ENCODE measurements around the gene FAM98C.

Gene FAM98C

GRCh38 chr19:38381138-38381537 is 21.8 kb upstream of the FAM98C start:
- no peak for DNase-seq

DNA sequence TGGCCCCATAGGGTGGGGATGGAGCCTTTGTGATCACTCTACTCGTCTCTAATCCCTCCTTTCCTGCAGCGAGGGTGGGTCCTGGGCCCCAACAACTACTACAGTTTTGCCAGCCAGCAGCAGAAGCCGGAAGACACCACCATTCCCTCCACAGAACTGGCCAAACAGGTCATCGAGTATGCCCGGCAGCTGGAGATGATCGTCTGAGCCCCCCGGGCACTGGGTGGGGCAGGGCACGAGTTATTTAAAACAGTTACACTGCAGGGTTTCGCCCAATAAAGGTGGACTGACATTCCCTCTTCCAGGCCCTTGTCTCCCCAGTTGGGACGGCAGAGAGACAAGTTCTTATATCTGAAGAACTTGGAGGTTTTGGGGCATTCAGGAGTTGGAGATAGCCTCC is 19.7 kb upstream of the FAM98C start:
- no peak for DNase-seq

DNA sequence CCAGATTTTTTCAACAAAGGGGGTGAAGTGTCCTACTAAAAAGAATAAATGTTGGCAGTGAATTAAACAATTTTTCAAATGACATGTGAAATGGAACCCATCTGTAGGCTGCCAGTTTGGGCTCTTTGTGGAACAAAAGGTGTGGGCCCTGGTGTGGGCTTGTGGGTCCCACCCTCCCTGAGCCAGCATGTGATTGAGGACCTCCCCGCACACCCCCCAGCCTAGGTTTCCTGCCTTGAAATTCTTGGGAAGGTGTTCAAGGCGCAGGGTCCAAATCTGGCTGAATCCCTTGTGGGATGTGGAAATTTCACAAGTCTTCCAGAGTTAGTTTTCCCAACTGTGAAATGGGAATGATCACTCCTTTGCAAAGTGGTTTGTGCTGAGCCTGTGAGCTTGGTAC is 19.1 kb upstream of the FAM98C start:
- no peak for DNase-seq

- no peak for DNase-seq
Observed at GRCh38 chr19:38384209-38385027, 18.5 kb upstream of the FAM98C start.

GRCh38 chr19:38385057-38385803 is 17.7 kb upstream of the FAM98C start:
- DNase-seq = no peak

DNA sequence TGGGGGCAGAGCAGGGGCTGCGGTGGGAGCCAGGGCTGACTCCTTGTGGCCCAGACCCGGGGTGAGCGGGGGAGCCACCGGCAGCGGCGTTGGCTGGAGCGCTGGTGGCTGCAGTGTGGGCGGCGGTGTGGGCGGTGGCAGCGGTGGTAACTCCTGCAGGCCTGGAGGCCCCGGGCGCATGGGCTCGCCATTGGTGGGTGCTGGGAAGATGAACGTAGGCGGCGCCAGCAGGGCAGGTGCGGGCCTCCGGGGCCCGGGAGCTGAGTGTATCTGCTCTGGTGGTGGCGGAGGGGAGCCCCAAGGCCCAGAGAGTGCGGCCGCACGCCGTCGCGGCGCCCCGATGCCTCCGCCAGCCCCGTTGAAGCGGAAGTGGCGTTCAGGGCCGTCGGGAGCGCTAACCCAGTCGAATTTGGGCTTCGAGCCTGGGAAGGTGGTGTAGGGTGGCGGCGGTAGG is 17.1 kb upstream of the FAM98C start:
- DNase-seq = no peak

DNA sequence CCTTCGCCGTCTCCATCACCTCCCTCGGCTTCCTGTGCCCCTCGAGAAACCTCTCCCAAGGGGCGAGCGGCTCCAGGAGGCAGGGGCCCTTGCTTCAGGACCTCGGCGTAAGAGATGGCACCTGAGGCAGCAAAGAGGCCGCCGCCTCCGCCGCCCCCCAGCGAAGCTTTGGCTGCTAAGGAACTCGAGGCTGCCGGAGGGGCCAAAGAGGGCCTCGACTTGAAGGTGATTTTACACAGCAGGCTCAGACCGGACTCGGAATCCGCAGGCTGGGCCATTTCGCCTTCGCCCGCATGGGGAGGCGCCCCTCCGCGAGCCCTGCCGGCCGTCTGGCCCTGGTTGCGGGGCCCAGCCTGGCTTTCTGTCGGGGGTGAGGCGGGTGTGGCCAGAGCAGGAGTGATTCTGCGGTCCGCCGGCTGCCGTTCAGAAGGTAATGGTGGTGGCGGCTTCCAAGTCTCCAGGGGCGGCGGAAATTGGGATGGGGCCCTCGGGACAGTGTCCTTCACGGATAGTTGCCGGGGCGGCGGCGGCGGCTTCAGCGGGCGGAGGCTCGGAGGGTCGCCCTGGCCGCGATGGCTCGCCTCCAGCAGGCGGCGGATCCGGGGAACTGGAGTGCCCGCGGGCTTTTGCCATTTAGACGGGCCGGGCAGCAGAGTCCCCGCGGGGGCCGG is 16.5 kb upstream of the FAM98C start:
- DNase-seq = no peak

GRCh38 chr19:38386971-38387549 is 15.8 kb upstream of the FAM98C start:
- no peak for DNase-seq

DNA sequence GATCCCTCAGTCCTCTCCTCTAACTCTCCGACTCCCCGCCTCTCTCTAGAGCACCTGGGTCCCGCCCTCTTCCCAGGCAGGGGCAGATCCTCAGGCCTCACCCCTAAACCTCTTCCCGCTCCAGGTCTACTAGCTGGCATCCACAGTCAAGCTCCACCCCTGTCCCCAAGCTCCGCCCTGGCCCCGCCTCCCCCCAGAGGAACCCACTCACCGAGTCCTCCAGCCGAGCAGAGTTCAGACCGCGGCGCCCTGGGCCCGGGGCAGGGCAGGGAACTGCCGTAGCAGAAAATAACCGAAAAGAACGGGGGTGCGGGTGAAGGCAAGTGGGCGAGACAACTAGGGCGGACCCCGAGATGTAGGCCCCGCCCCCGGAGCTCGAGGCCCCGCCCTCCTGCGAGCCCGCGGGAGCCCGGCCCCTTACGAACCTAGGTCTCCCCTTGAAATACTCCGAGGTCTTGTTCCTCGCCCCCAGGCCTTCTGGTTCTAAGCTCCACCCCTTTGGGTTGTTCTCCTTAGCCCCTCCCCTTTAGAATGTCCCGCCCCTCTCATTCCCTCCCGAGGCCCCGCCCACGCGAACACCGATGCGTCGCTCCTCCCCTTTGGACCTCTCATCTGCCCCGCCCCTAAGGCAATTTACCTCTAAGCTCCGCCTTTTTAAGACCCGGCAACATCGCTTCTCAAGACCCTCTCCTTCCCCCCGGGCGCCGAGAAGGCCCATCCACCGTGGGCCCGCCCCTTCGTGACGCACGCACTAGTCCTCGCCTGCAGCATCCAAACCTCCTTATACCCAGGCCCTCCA is 15.1 kb upstream of the FAM98C start, which contains the start of gene GGN:
Gene GGN (minus strand): TSS at position 485 of the 799 bp plus-strand sequence. CDS start 773 bp downstream, outside the sequence.
- peak; percentile 70 for DNase-seq

DNA sequence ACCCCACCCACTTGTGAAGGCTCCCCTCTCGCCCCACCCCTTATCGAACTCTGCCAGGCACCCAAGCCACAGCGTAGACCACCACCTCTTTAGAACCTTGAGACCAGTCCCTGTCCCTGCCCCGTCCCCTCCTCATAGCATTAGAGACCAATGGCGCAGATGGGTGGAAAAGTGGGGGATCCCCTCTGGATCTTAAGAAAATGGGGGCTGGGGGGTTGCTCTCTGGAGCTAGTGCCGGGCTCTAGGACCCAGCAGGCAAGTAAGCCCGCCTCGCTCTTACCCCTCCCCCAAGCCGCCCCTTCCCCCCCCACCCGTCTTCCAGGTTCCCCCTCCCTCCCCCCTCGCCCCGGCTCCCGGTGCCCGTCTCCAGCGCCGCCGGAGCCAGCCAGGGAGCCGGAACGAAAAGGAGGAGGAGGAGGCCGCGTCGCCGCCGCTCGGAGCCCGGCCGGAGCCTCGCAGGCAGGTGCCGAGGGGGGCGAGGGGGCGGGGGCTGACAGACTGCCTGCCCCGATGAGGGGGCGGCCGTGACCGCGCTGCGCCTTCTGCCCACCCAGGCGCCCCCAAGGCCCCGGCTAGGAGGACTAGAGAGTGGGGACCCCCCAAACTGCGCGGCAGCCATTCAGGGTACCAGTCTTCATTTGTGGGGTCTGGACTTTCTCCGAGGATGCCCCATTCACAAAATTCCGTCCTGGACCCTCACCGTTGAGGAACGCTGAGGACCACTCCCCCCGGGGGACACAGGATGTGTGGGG is 14.4 kb upstream of the FAM98C start, which contains the start of gene SPRED3:
Gene SPRED3 (plus strand): TSS at position 349 of the 752 bp plus-strand sequence. CDS start 1,606 bp downstream, outside the sequence.
- peak; percentile 58 for DNase-seq

GRCh38 chr19:38389101-38389925 is 13.6 kb upstream of the FAM98C start:
- peak; percentile 40 for DNase-seq

GRCh38 chr19:38389957-38390924 is 12.7 kb upstream of the FAM98C start:
- no peak for DNase-seq

GRCh38 chr19:38391911-38392464 is 10.9 kb upstream of the FAM98C start:
- DNase-seq = no peak

GRCh38 chr19:38392707-38393308 is 10.1 kb upstream of the FAM98C start:
- no peak for DNase-seq

- no peak for DNase-seq
Observed at GRCh38 chr19:38394488-38394887, 8.4 kb upstream of the FAM98C start.

DNA sequence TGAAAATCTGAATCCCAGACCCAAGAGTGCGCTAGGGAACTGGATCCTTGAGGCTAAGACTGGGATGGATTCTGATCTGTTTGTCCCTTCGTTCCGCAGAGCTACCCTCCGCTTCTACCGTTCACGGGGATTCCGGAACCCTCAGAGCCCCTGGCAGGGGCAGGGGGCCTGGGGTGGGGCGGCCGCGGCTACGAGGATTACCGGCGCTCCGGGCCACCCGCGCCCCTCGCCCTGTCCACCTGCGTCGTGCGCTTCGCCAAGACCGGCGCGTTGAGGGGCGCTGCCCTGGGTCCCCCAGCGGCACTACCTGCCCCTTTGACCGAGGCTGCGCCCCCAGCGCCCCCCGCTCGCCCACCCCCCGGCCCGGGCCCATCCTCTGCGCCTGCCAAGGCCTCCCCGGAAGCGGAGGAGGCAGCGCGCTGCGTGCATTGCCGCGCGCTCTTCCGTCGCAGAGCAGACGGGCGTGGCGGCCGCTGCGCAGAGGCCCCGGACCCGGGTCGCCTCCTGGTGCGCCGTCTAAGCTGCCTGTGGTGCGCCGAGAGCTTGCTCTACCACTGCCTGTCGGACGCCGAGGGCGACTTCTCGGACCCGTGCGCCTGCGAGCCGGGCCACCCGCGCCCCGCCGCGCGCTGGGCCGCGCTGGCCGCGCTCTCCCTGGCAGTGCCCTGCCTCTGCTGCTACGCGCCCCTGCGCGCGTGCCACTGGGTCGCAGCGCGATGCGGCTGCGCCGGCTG is 7.3 kb upstream of the FAM98C start:
- DNase-seq = no peak

- no peak for DNase-seq
Observed at GRCh38 chr19:38399081-38399480, 3.8 kb upstream of the FAM98C start.

DNA sequence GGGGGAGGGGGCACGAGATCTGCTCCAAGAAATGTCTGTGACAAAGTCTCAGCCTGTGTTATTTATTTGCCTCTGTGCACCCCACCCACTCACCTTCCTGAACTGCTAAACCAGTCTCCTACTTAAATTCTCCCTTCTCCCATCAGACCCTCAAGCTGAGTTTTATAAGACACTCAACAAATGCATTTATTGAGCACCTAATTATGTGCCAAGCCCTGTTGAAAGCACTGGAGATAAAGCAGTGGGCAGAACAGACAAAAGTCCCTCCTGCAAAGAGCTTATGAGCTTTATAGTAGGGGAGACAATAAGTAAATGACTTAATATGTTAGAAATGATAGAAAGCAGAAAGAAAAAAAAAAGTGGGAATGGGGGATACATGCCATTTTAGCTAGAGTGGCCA is 3.4 kb upstream of the FAM98C start:
- DNase-seq = no peak

All from DMS79 treated with DMSO at 0.1 percent for 48 hours (cell line).